Gastroesophageal sphincter (tissue), 4 donors: ENCODE measurements around the gene HOXC9. TPM values are rescaled to one million over a fixed set of nuclear protein-coding genes. Genes with fewer than 3 reads are reported as not detected.

Experiments used
- ATAC-seq: fragments of 150-250 bp; one replicate; pipeline ENCODE4 v1.9.1; 2016; ENCODE audit warnings: mild to moderate bottlenecking, moderate library complexity
- H3K27ac ChIP-seq, 4 donors: fragments of 200-600 bp; sonication (generic) in 3 of 4; 1 replicate in 3 of 4; 2 replicates in 1 of 4; pipeline ENCODE4 v1.5.1; 2016 to 2019
- H3K27me3 ChIP-seq: fragments of 200-600 bp; sonication (generic); one replicate; pipeline ENCODE4 v1.5.1; 2019
- H3K36me3 ChIP-seq, 2 donors: fragments of 200-600 bp; sonication (generic); one replicate each; pipeline ENCODE4 v1.5.1; 2019; ENCODE audit warnings: control low read depth in 1 of 2
- H3K4me1 ChIP-seq, 3 donors: fragments of 200-600 bp; sonication (generic); 1 replicate in 2 of 3; 2 replicates in 1 of 3; pipeline ENCODE4 v1.5.1; 2016 to 2019; ENCODE audit warnings: control low read depth in 2 of 3
- H3K4me3 ChIP-seq, 2 donors: fragments of 200-600 bp; sonication (generic); one replicate each; pipeline ENCODE4 v1.5.1; 2019; ENCODE audit warnings: mild to moderate bottlenecking in 1 of 2, moderate library complexity in 1 of 2
- H3K9me3 ChIP-seq, 3 donors: fragments of 200-600 bp; sonication (generic); one replicate each; pipeline ENCODE4 v1.5.1; 2017 to 2019; ENCODE audit warnings: control low read depth in 2 of 3
- EP300 ChIP-seq: sonication (generic); formaldehyde crosslinking; IDR thresholded peaks from one replicate; pipeline ENCODE4 v1.6.1; 2017; ENCODE audit warnings: antibody characterized with exemption, mild to moderate bottlenecking
- POLR2A ChIP-seq, 2 donors: fragments of 450-650 bp; IDR thresholded peaks; one replicate each; pipeline ENCODE4 v1.6.1; 2017; ENCODE audit warnings: antibody characterized with exemption in 2 of 2, mild to moderate bottlenecking in 2 of 2, moderate library complexity in 1 of 2
- POLR2AphosphoS5 ChIP-seq: sonication (generic); formaldehyde crosslinking; IDR thresholded peaks from one replicate; pipeline ENCODE4 v1.6.1; 2017; ENCODE audit warnings: antibody characterized with exemption
- WGBS, 2 donors: methylation state at CpG; one replicate each; pipeline ENCODE4 v1.1.5; 2018; ENCODE audit warnings: low coverage in 1 of 2; 5-methylcytosine and 5-hydroxymethylcytosine counted together
- total RNA-seq, 4 donors: library from RNA; depleted of rRNA; stranded (reverse); fragments of >200 nt; gene quantifications; one replicate each; pipeline ENCODE4 v1.1.0, GENCODE V29; 2016
- TF ChIP-seq, protein P1 (sequence below), 4 experiments: fragments of 200-600 bp in 2 of 4; fragments of 450-650 bp in 2 of 4; sonication (generic) in 1 of 4; IDR thresholded peaks; one replicate each; pipeline ENCODE4 v1.5.1; 2017 to 2019; ENCODE audit warnings: antibody characterized with exemption in 4 of 4, mild to moderate bottlenecking in 2 of 4, moderate library complexity in 2 of 4

The HOXC9 gene
- total RNA-seq, 4 donors from 2014 or later, result not detected

DNA sequence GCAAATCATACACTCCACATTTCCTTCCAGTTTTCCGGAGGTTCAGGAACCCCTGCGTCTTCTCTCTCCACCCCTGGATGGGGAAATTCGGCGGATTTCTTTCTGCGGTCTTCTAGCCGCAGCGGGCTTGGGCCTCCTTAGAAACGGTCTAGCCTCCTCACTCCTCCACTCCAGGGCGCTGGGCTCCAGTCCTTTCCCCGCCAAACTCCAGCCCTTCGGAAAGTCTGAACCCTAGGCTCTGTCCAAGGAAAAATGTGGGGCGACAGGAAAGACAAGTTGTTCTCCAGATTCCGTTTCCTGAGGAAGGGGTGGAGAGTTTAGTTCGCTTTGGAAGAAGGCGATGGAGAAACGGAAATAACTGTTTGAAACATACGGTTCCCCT, 16.4 kb upstream of the HOXC9 start:
- H3K9me3 ChIP-seq, result no peaks in the 10 kb centered on the region
- ATAC-seq, result no peak
- peaks cover 100% of the 10 kb centered on the region for H3K27me3 ChIP-seq
- no peak overlapping the region for H3K4me3 ChIP-seq
- no peak for TF ChIP-seq EP300
- H3K36me3 ChIP-seq, result no peaks in the 10 kb centered on the region
- peaks cover 0 to 27% (median 16%) of the 10 kb centered on the region in 3 donors for H3K4me1 ChIP-seq
- 5% methylated on average over 12 to 17 of the region's 17 CpGs for WGBS, 2 donors
- no peak overlapping the region for H3K27ac ChIP-seq

DNA sequence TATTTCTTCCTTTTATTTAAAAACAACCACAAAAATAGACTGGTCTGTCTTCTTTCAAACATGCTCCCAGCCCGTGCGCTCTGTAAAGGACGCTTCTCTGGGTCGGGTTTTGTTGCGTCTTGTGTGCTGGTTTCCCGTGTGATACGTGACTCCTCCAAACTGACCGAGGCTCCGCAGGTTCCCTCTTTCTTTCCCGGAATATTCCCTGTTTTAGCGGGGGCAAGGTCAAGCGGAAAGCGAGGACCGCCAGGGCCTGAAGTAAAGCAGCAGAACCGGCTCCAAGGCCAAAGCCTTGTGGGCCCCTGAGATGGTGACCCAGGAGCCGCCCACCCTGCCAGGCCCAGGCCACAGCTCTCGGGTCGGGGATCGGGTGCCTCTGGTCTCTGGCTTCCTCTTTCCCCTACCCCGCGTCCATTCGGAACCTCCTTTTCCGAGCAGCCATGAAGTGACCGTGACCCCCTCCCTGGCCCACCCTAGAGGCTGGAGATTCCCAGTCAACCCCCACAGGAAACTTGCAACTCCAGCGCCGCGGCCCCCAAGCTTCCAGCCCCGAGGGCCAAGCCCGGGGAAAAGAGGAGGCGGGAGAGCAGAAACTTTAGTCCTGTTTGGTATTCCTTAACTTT, 15.9 kb upstream of the HOXC9 start:
- H3K27me3 ChIP-seq, result peaks cover 100% of the 10 kb centered on the region
- no peaks in the 10 kb centered on the region for H3K9me3 ChIP-seq
- H3K4me3 ChIP-seq, result no peak overlapping the region
- peaks cover 0 to 30% (median 16%) of the 10 kb centered on the region in 3 donors for H3K4me1 ChIP-seq
- H3K36me3 ChIP-seq, result no peaks in the 10 kb centered on the region
- H3K27ac ChIP-seq, result no peak overlapping the region
- WGBS, 2 donors, result 5 to 7% methylated on average over 15 to 16 of the region's 30 CpGs
- no peak for ATAC-seq
- TF ChIP-seq EP300 (no peak), POLR2A (IDR thresholded peaks at IDR 0.05) (no peak), POLR2AphosphoS5 (no peak)
- TF ChIP-seq, protein P1, sequence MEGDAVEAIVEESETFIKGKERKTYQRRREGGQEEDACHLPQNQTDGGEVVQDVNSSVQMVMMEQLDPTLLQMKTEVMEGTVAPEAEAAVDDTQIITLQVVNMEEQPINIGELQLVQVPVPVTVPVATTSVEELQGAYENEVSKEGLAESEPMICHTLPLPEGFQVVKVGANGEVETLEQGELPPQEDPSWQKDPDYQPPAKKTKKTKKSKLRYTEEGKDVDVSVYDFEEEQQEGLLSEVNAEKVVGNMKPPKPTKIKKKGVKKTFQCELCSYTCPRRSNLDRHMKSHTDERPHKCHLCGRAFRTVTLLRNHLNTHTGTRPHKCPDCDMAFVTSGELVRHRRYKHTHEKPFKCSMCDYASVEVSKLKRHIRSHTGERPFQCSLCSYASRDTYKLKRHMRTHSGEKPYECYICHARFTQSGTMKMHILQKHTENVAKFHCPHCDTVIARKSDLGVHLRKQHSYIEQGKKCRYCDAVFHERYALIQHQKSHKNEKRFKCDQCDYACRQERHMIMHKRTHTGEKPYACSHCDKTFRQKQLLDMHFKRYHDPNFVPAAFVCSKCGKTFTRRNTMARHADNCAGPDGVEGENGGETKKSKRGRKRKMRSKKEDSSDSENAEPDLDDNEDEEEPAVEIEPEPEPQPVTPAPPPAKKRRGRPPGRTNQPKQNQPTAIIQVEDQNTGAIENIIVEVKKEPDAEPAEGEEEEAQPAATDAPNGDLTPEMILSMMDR (IDR thresholded peaks at IDR 0.05), result no peak

DNA sequence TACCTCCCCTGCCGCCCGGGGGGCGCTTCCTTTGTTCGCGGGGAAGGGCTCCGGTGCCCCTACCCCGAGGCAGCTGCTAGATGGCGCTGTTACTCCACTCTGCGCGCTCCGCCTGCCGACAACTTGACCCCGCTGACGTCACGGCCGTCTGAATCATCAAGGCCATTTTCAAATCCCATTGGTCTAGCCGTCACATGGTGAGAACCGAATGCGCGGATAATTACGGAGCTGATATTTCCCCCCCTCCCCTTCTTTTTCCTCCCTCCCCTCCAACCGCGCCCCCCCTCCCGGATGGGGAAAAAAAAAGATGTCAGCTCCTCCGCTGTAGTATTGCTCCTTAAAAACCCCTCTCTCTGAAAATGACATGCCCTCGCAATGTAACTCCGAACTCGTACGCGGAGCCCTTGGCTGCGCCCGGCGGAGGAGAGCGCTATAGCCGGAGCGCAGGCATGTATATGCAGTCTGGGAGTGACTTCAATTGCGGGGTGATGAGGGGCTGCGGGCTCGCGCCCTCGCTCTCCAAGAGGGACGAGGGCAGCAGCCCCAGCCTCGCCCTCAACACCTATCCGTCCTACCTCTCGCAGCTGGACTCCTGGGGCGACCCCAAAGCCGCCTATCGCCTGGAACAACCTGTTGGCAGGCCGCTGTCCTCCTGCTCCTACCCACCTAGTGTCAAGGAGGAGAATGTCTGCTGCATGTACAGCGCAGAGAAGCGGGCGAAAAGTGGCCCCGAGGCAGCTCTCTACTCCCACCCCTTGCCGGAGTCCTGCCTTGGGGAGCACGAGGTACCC, 14.9 kb upstream of the HOXC9 start, which contains the start of gene HOXC10:
HOXC10 (plus strand) TSS at position 246 of the 791 bp plus-strand sequence; CDS start at position 360, 114 bp downstream.
- no peak within 1 kb of the TSS for H3K27ac ChIP-seq
- H3K4me1 ChIP-seq, result peaks cover 0 to 36% (median 16%) of the 10 kb centered on the region in 3 donors
- no peaks in the 10 kb centered on the region for H3K9me3 ChIP-seq
- peaks cover 100% of the 10 kb centered on the region for H3K27me3 ChIP-seq
- TF ChIP-seq POLR2A (IDR thresholded peaks at IDR 0.05) (no peak), EP300 (no peak), POLR2AphosphoS5 (no peak)
- TF ChIP-seq, protein P1 (IDR thresholded peaks at IDR 0.05), result peak in 3 of 4 experiments; percentile 26 to 70 (median 44)
- no peaks in the 10 kb centered on the region for H3K36me3 ChIP-seq
- 1% methylated on average over 15 of the region's 55 CpGs; no CpG with 5 or more reads in 1 of the 2 donors for WGBS, 2 donors
- peak within 1 kb of the TSS in 1 of 2 donors; percentile 28 for H3K4me3 ChIP-seq
- peak; percentile 78 for ATAC-seq

DNA sequence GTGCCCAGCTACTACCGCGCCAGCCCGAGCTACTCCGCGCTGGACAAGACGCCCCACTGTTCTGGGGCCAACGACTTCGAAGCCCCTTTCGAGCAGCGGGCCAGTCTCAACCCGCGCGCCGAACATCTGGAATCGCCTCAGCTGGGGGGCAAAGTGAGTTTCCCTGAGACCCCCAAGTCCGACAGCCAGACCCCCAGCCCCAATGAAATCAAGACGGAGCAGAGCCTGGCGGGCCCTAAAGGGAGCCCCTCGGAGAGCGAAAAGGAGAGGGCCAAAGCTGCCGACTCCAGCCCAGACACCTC, 14.3 kb upstream of the HOXC9 start:
- Histone ChIP-seq H3K27ac (no peak overlapping the region), H3K4me1 (peaks cover 0 to 36% (median 16%) of the 10 kb centered on the region in 3 donors), H3K9me3 (no peaks in the 10 kb centered on the region), H3K4me3 (peak overlapping the region in 1 of 2 donors; percentile 10), H3K27me3 (peaks cover 100% of the 10 kb centered on the region), H3K36me3 (no peaks in the 10 kb centered on the region)
- ATAC-seq, result no peak
- TF ChIP-seq, protein P1 (IDR thresholded peaks at IDR 0.05), result no peak
- no peak for TF ChIP-seq POLR2AphosphoS5
- TF ChIP-seq POLR2A (IDR thresholded peaks at IDR 0.05), result no peak
- TF ChIP-seq EP300, result no peak
- WGBS, 2 donors, result no CpG with 5 or more reads among the region's 21 CpGs

DNA sequence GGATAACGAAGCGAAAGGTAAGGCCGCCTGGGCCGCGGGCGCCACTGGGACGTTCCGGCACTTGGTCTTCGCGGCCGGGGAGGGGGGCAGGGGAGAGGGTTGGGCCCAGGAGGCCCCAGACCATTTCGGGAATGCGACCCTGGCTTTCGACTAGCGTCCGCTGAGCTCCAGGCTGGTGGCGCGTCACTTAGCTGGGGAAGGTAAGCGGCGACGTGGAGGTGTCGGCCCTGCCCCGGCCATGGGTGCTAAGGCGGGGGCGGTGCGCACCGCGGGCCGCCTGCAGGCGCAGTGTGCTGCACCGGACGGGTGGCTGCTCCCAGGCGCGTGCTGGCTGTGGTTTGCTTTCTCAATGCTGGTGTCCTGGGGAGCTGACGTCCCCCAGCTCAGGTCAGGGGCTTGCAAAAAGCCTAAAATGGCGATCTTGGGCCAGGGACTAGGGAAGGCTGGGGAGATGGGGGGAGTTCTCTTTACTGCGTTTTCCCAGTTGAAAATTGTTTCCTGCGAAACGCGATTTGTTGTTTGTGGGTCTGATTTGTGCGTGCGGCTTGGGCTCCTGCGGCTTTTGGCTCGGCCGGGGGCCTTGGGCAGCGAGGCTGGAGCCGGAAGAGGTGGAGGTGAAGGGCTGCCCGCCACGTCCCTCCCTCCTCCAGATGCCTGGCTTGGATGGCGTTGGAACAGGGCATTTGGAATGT, 13.8 kb upstream of the HOXC9 start:
- 6% methylated on average over 18 of the region's 50 CpGs; no CpG with 5 or more reads in 1 of the 2 donors for WGBS, 2 donors
- Histone ChIP-seq H3K27me3 (peaks cover 100% of the 10 kb centered on the region), H3K4me3 (peak overlapping the region in 1 of 2 donors; percentile 10), H3K9me3 (no peaks in the 10 kb centered on the region), H3K27ac (no peak overlapping the region), H3K36me3 (no peaks in the 10 kb centered on the region), H3K4me1 (peaks cover 0 to 36% (median 16%) of the 10 kb centered on the region in 3 donors)
- ATAC-seq, result no peak
- TF ChIP-seq POLR2A (IDR thresholded peaks at IDR 0.05) (no peak), EP300 (no peak)
